SK-N-SH (cell line): ENCODE measurements around the gene APBA2. TPM values are rescaled to one million over a fixed set of nuclear protein-coding genes. Genes with fewer than 3 reads are reported as not detected.

Experiments
- CTCF ChIA-PET: fragments of 300-600, 350-600 bp; formaldehyde crosslinking; extraction: SDS; loops from one replicate; lab custom pipeline; 2021; lab: Yijun Ruan, JAX
- POLR2A ChIA-PET: fragments of 350-600 bp; sonication (Branson Sonifier 250); formaldehyde crosslinking; extraction: SDS; loops from one replicate; lab custom pipeline; 2020; ENCODE audit warnings: antibody characterized with exemption, inconsistent platforms; lab: Yijun Ruan, JAX
- DNase-seq: peaks from one replicate; pipeline ENCODE4 v3.0.0; 2012
- H2AFZ ChIP-seq: fragments of 200-600 bp; sonication (generic); 2 replicates; pipeline ENCODE4 v1.8.1; 2016; ENCODE audit warnings: antibody characterized with exemption, mild to moderate bottlenecking, low read depth
- H3F3A ChIP-seq: fragments of 200-600 bp; sonication (generic); replicated peaks from 2 replicates; pipeline ENCODE3; 2016; ENCODE audit warnings: antibody characterized with exemption, mild to moderate bottlenecking; ENCODE audit not compliant: insufficient read depth
- H3K27ac ChIP-seq, 2 experiments: fragments of 200-500 bp in 1 of 2; fragments of 200-600 bp in 1 of 2; sonication (Bioruptor generic) in 1 of 2; sonication (generic), shearing (Covaris generic) in 1 of 2; 2 replicates each; pipeline versions ENCODE4 v1.5.1 to v1.6.1; 2014 to 2016; ENCODE audit warnings: low read depth in 2 of 2, inconsistent platforms in 1 of 2, low read length in 1 of 2, mild to moderate bottlenecking in 1 of 2, mixed read lengths in 1 of 2
- H3K27me3 ChIP-seq: fragments of 200-600 bp; sonication (generic), shearing (Covaris generic); 2 replicates; pipeline ENCODE4 v1.6.1; 2016; ENCODE audit warnings: mixed run types; ENCODE audit not compliant: insufficient read depth
- H3K36me3 ChIP-seq, 2 experiments: fragments of 200-500 bp in 1 of 2; fragments of 200-600 bp in 1 of 2; sonication (Bioruptor generic) in 1 of 2; sonication (generic) in 1 of 2; replicated peaks in 1 of 2; 2 replicates each; pipeline versions ENCODE3 to v1.5.1; 2014 to 2016; ENCODE audit warnings: low read length in 1 of 2, mild to moderate bottlenecking in 1 of 2; ENCODE audit not compliant: insufficient read depth in 2 of 2, control insufficient read depth in 1 of 2
- H3K4me1 ChIP-seq, 2 experiments: fragments of 200-500 bp in 1 of 2; fragments of 200-600 bp in 1 of 2; sonication (Bioruptor generic) in 1 of 2; sonication (generic), shearing (Covaris generic) in 1 of 2; 2 replicates each; pipeline versions ENCODE4 v1.5.1 to v1.6.1; 2014 to 2016; ENCODE audit warnings: low read depth in 1 of 2, low read length in 1 of 2, mixed run types in 1 of 2; ENCODE audit not compliant: insufficient read depth in 2 of 2, control insufficient read depth in 1 of 2
- H3K4me2 ChIP-seq: fragments of 200-600 bp; sonication (generic), shearing (Covaris generic); 2 replicates; pipeline ENCODE4 v1.6.1; 2017; ENCODE audit warnings: mixed run types
- H3K4me3 ChIP-seq, 2 experiments: fragments of 200-500 bp in 1 of 2; fragments of 200-600 bp in 1 of 2; sonication (Bioruptor generic) in 1 of 2; sonication (generic), shearing (Covaris generic) in 1 of 2; 2 replicates each; pipeline versions ENCODE4 v1.5.1 to v1.8.1; 2014 to 2016; ENCODE audit warnings: low read depth in 2 of 2, inconsistent platforms in 1 of 2, low read length in 1 of 2, mild to moderate bottlenecking in 1 of 2, mixed read lengths in 1 of 2, moderate library complexity in 1 of 2
- H3K79me2 ChIP-seq: fragments of 200-600 bp; sonication (generic); 2 replicates; pipeline ENCODE4 v1.8.1; 2017; ENCODE audit warnings: mild to moderate bottlenecking; ENCODE audit not compliant: insufficient read depth
- H3K9ac ChIP-seq: fragments of 200-600 bp; sonication (generic); 2 replicates; pipeline ENCODE4 v1.6.1; 2017; ENCODE audit warnings: mixed run types
- H3K9me2 ChIP-seq: fragments of 200-600 bp; sonication (generic); 2 replicates; pipeline ENCODE4 v1.6.1; 2017; ENCODE audit warnings: mixed run types
- H3K9me3 ChIP-seq: fragments of 200-600 bp; sonication (generic); 2 replicates; pipeline ENCODE4 v1.6.1; 2017; ENCODE audit warnings: mixed run types, mild to moderate bottlenecking, moderate library complexity
- H4K20me1 ChIP-seq: fragments of 200-600 bp; sonication (generic); 2 replicates; pipeline ENCODE4 v1.6.1; 2017; ENCODE audit warnings: mild to moderate bottlenecking, mixed run types; ENCODE audit not compliant: insufficient read depth
- ELF1 ChIP-seq: IDR thresholded peaks from 2 replicates; pipeline ENCODE4 v1.4.0; 2012
- EP300 ChIP-seq, 2 experiments: IDR thresholded peaks; 2 replicates each; pipeline versions ENCODE4 v1.4.0 to v1.6.1; 2012; ENCODE audit warnings: borderline replicate concordance in 1 of 2, low read depth in 1 of 2, low read length in 1 of 2
- FOXM1 ChIP-seq: IDR thresholded peaks from 2 replicates; pipeline ENCODE4 v1.4.0; 2012; ENCODE audit warnings: low read depth, mild to moderate bottlenecking
- GATA2 ChIP-seq: sonication (generic); formaldehyde crosslinking; IDR thresholded peaks from 2 replicates; pipeline ENCODE4 v1.5.0; 2020; ENCODE audit warnings: mild to moderate bottlenecking, missing genetic modification reagents
- MXI1 ChIP-seq: IDR thresholded peaks from 2 replicates; pipeline ENCODE4 v1.6.1; 2012; ENCODE audit warnings: mild to moderate bottlenecking, low read depth, low read length, improper control_type of control experiment
- NFIC ChIP-seq: IDR thresholded peaks from 2 replicates; pipeline ENCODE4 v1.4.0; 2012; ENCODE audit warnings: borderline replicate concordance
- NRF1 ChIP-seq: IDR thresholded peaks from 2 replicates; pipeline ENCODE4 v1.6.1; 2012; ENCODE audit warnings: low read depth, mild to moderate bottlenecking, low read length
- PBX3 ChIP-seq: IDR thresholded peaks from 2 replicates; pipeline ENCODE4; 2012
- POLR2AphosphoS5 ChIP-seq: IDR thresholded peaks from 2 replicates; pipeline ENCODE4 v1.6.1; 2012; ENCODE audit warnings: low read depth, low read length
- RFX5 ChIP-seq: IDR thresholded peaks from 2 replicates; pipeline ENCODE4 v1.6.1; 2012; ENCODE audit warnings: mild to moderate bottlenecking, improper control_type of control experiment, low read length
- RXRA ChIP-seq: IDR thresholded peaks from 2 replicates; pipeline ENCODE4 v1.4.0; 2012; ENCODE audit warnings: low read depth, mild to moderate bottlenecking, borderline replicate concordance
- SMC3 ChIP-seq: IDR thresholded peaks from 2 replicates; pipeline ENCODE4 v1.6.1; 2012; ENCODE audit warnings: low read depth, low read length, improper control_type of control experiment
- TAF1 ChIP-seq: IDR thresholded peaks from 2 replicates; pipeline ENCODE4 v1.6.1; 2012; ENCODE audit warnings: low read depth, mild to moderate bottlenecking, low read length, moderate library complexity, borderline replicate concordance
- TEAD4 ChIP-seq: IDR thresholded peaks from 2 replicates; pipeline ENCODE4 v1.4.0; 2012; ENCODE audit warnings: mild to moderate bottlenecking, borderline replicate concordance; ENCODE audit not compliant: insufficient read depth
- WGBS: methylation state at CpG from one replicate; pipeline ENCODE4 v1.1.6; 2017; ENCODE audit warnings: low lambda C conversion rate; 5-methylcytosine and 5-hydroxymethylcytosine counted together
- polyA plus RNA-seq, 3 experiments: library from polyadenylated mRNA; depleted of rRNA; stranded (reverse); fragments of >200 nt; gene quantifications; 2 replicates each; pipeline ENCODE4 v1.2.3, GENCODE V29; 2012
- TF ChIP-seq, protein P1 (sequence below): IDR thresholded peaks from 2 replicates; pipeline ENCODE4 v1.4.0; 2012; ENCODE audit warnings: low read depth, borderline replicate concordance
- TF ChIP-seq, protein P2 (sequence below): IDR thresholded peaks from 2 replicates; pipeline ENCODE4 v1.4.0; 2012; ENCODE audit warnings: low read depth

The APBA2 gene
- polyA plus RNA-seq, 1 of the 3 experiments (the other 2 are of a cell fraction), result 12.7 TPM

GRCh38 chr15:28991236-28992171, 105.7 kb downstream of the APBA2 start:
- peaks cover 0 to 28% of the 10 kb centered on the region in 2 experiments; a peak in 1 of 4 replicates for H3K4me1 ChIP-seq
- no peak overlapping the region for H2AFZ ChIP-seq
- no peaks in the 10 kb centered on the region for H3K79me2 ChIP-seq
- TF ChIP-seq SMC3 (no peak), PBX3 (no peak), NRF1 (no peak), EP300 (IDR thresholded peaks at IDR 0.05; ENCODE audit: borderline replicate concordance in 1 of 2, low read depth in 1 of 2, low read length in 1 of 2) (no peak), RFX5 (no peak), MXI1 (no peak), POLR2AphosphoS5 (no peak), TEAD4 (no peak), ELF1 (no peak)
- TF ChIP-seq, protein P1, sequence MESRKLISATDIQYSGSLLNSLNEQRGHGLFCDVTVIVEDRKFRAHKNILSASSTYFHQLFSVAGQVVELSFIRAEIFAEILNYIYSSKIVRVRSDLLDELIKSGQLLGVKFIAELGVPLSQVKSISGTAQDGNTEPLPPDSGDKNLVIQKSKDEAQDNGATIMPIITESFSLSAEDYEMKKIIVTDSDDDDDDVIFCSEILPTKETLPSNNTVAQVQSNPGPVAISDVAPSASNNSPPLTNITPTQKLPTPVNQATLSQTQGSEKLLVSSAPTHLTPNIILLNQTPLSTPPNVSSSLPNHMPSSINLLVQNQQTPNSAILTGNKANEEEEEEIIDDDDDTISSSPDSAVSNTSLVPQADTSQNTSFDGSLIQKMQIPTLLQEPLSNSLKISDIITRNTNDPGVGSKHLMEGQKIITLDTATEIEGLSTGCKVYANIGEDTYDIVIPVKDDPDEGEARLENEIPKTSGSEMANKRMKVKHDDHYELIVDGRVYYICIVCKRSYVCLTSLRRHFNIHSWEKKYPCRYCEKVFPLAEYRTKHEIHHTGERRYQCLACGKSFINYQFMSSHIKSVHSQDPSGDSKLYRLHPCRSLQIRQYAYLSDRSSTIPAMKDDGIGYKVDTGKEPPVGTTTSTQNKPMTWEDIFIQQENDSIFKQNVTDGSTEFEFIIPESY, result no peak
- H3K27me3 ChIP-seq, result no peaks in the 10 kb centered on the region
- no peak overlapping the region for H3K4me2 ChIP-seq
- H3K27ac ChIP-seq, result no peak overlapping the region
- H4K20me1 ChIP-seq, result no peaks in the 10 kb centered on the region
- no peaks in the 10 kb centered on the region for H3F3A ChIP-seq
- no peak for DNase-seq
- H3K9me2 ChIP-seq, result no peaks in the 10 kb centered on the region
- no peak overlapping the region for H3K9ac ChIP-seq
- ChIA-PET POLR2A (no interaction called here), CTCF (interaction anchor here (1.0 to 5.0 kb wide), 5 partner anchors 10 to 110 kb away, joined by 3 to 35 read pairs (median 7); no protein-coding TSS in a partner anchor)
- H3K4me3 ChIP-seq, result no peak overlapping the region
- WGBS, result 76% methylated on average over 18 of the region's 21 CpGs
- H3K9me3 ChIP-seq, result no peaks in the 10 kb centered on the region
- H3K36me3 ChIP-seq, result no peaks in the 10 kb centered on the region

DNA sequence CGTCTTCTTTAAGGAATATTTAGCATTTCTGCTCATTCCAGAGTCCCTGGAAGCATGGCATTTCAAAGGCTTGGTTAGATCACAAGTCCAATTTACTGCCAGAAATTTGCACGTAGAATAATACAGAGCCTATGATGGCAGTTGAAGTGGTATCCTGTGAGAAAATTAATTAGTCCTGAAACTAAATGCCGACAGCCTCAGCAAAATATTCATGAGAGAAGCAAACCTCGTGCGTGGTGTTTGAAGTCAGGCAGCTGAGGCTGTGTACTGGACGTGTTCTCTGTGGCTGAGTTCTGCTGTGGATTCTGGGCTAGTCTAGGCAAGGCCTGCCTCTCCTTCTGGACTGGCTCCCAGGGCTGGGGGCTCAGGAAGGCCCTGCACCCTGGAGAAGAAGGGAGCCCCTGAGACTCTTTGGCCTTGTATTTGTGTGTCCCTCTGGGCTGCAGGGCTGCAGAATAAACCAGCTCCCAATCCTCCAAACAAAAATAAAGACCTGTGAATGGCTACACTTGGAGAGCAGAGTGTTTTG, 106.6 kb downstream of the APBA2 start:
- Histone ChIP-seq H3K27me3 (no peaks in the 10 kb centered on the region), H3K36me3 (no peaks in the 10 kb centered on the region), H3K9ac (no peak overlapping the region), H3F3A (no peaks in the 10 kb centered on the region), H3K9me2 (no peaks in the 10 kb centered on the region), H3K27ac (no peak overlapping the region), H3K4me1 (peaks cover 0 to 28% of the 10 kb centered on the region in 2 experiments; a peak in 1 of 4 replicates), H3K4me3 (no peak overlapping the region), H2AFZ (no peak overlapping the region), H4K20me1 (no peaks in the 10 kb centered on the region), H3K4me2 (no peak overlapping the region), H3K79me2 (no peaks in the 10 kb centered on the region), H3K9me3 (no peaks in the 10 kb centered on the region)
- TF ChIP-seq RFX5 (no peak), RXRA (no peak), SMC3 (no peak), PBX3 (no peak), NFIC (no peak), TAF1 (no peak), FOXM1 (no peak), GATA2 (CRISPR knock-in tag) (no peak)
- TF ChIP-seq, protein P2, sequence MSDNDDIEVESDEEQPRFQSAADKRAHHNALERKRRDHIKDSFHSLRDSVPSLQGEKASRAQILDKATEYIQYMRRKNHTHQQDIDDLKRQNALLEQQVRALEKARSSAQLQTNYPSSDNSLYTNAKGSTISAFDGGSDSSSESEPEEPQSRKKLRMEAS, result no peak
- TF ChIP-seq, protein P1, result no peak
- ChIA-PET CTCF (interaction anchor here (5.0 kb wide), 1 partner anchor 98 kb away, joined by 35 read pairs; no protein-coding TSS in a partner anchor), POLR2A (no interaction called here)
- no peak for DNase-seq
- 77% methylated on average over 6 of the region's 6 CpGs for WGBS
